DLD1 (cell line): Measurements from ENCODE around the gene PFKL.
"Not testable (repeated sequence)": the region's sequence is repeated elsewhere in the genome, so short reads cannot be mapped to it uniquely, and the experiment has no call there.

ENCODE experiments used
- in situ Hi-C: cut with HindIII; loops from 2 replicates; pipeline ENCODE4 v1.10.0; 2017; ENCODE audit warnings: low sequenced_read_pairs

PFKL gene

GRCh38 chr21:44293551-44294231 is 6.2 kb upstream of the PFKL start:
- in situ Hi-C loops: no loop called here

- in situ Hi-C loops: no loop called here
These were observed 5.3 kb upstream of the PFKL start for GRCh38 chr21:44294391-44295162.

GRCh38 chr21:44295163-44295573 is 4.7 kb upstream of the PFKL start:
- in situ Hi-C loops: no loop called here

- in situ Hi-C loops: no loop called here
These were observed 4.2 kb upstream of the PFKL start for GRCh38 chr21:44295646-44296045.

- in situ Hi-C loops: no loop called here
These were observed 3.7 kb upstream of the PFKL start for GRCh38 chr21:44296103-44296519.

GRCh38 chr21:44296916-44297315 is 2.9 kb upstream of the PFKL start:
- in situ Hi-C loops: no loop called here

GRCh38 chr21:44297525-44298290 is 2.1 kb upstream of the PFKL start:
- in situ Hi-C loops: no loop called here

GRCh38 chr21:44298301-44298700 is 1.6 kb upstream of the PFKL start:
- in situ Hi-C loops: no loop called here

- in situ Hi-C loops: no loop called here
These were observed 782 bp upstream of the PFKL start for GRCh38 chr21:44299085-44299457.

GRCh38 chr21:44300262-44300959 is 558 bp downstream of the PFKL start:
- in situ Hi-C loops: no loop called here

GRCh38 chr21:44301141-44301540 is 1.3 kb downstream of the PFKL start:
- in situ Hi-C loops: no loop called here

- in situ Hi-C loops: no loop called here
These were observed 2.1 kb downstream of the PFKL start for GRCh38 chr21:44301961-44302406.

- in situ Hi-C loops: not testable (repeated sequence)
These were observed 2.9 kb downstream of the PFKL start for GRCh38 chr21:44302573-44303401.

- in situ Hi-C loops: no loop called here
These were observed 3.7 kb downstream of the PFKL start for GRCh38 chr21:44303490-44303981.

- in situ Hi-C loops: no loop called here
These were observed 4.3 kb downstream of the PFKL start for GRCh38 chr21:44304011-44304616.

- in situ Hi-C loops: no loop called here
These were observed 5.0 kb downstream of the PFKL start for GRCh38 chr21:44304877-44305293.

- in situ Hi-C loops: no loop called here
These were observed 5.8 kb downstream of the PFKL start for GRCh38 chr21:44305691-44306090.

- in situ Hi-C loops: no loop called here
These were observed 7.3 kb downstream of the PFKL start for GRCh38 chr21:44306936-44307704.
